GM23338 (cell line): ENCODE measurements around the gene PRR23A. TPM values are rescaled to one million over a fixed set of nuclear protein-coding genes. Genes with fewer than 3 reads are reported as not detected.

Source experiments
- ATAC-seq: fragments of 200-7000 bp; cut with Tn5 transposase; 3 replicates; pipeline ENCODE4 v1.9.1; 2020
- DNase-seq: peaks from one replicate; pipeline ENCODE4 v3.0.0-alpha.2; 2015; ENCODE audit warnings: low spot score
- H2AFZ ChIP-seq: fragments of 200-600 bp; sonication (generic); 2 replicates; pipeline ENCODE4 v1.8.0; 2016; ENCODE audit warnings: antibody characterized with exemption, mild to moderate bottlenecking, moderate library complexity
- H3F3A ChIP-seq: fragments of 200-600 bp; sonication (generic); replicated peaks from 2 replicates; pipeline ENCODE4 v1.8.0; 2017; ENCODE audit warnings: antibody characterized with exemption, mixed run types, low read depth
- H3K27ac ChIP-seq: fragments of 200-600 bp; sonication (generic); 2 replicates; pipeline ENCODE4 v1.6.1; 2016; ENCODE audit warnings: low read depth
- H3K27me3 ChIP-seq: fragments of 200-600 bp; sonication (generic); 2 replicates; pipeline ENCODE4 v1.8.0; 2016; ENCODE audit warnings: mild to moderate bottlenecking, mixed run types, moderate library complexity; ENCODE audit not compliant: insufficient read depth
- H3K36me3 ChIP-seq: fragments of 200-600 bp; sonication (generic); 2 replicates; pipeline ENCODE4 v1.8.0; 2016; ENCODE audit warnings: mild to moderate bottlenecking; ENCODE audit not compliant: insufficient read depth
- H3K4me1 ChIP-seq: fragments of 200-600 bp; sonication (generic); 2 replicates; pipeline ENCODE4 v1.8.0; 2016; ENCODE audit warnings: mild to moderate bottlenecking, moderate library complexity; ENCODE audit not compliant: insufficient read depth
- H3K4me2 ChIP-seq: fragments of 200-600 bp; sonication (generic); 2 replicates; pipeline ENCODE4 v1.7.1; 2017; ENCODE audit warnings: mixed run types
- H3K4me3 ChIP-seq: fragments of 200-600 bp; sonication (generic); 2 replicates; pipeline ENCODE4 v1.6.1; 2016; ENCODE audit warnings: mixed run types
- H3K79me2 ChIP-seq: fragments of 200-600 bp; sonication (generic); replicated peaks from 2 replicates; pipeline ENCODE4 v1.8.0; 2017; ENCODE audit warnings: mild to moderate bottlenecking; ENCODE audit not compliant: insufficient read depth
- H3K9me2 ChIP-seq: fragments of 200-600 bp; sonication (generic); 2 replicates; pipeline ENCODE4 v1.8.0; 2017; ENCODE audit not compliant: insufficient read depth
- H4K20me1 ChIP-seq: fragments of 200-600 bp; sonication (generic); replicated peaks from 2 replicates; pipeline ENCODE4 v1.8.0; 2017; ENCODE audit warnings: mild to moderate bottlenecking; ENCODE audit not compliant: insufficient read depth
- H3K27ac Mint-ChIP-seq: 2 replicates; pipeline ENCODE4 v1.8.0; 2020; ENCODE audit warnings: inconsistent platforms, mild to moderate bottlenecking, moderate library complexity, mixed read lengths
- H3K27me3 Mint-ChIP-seq: 3 replicates; pipeline ENCODE4 v1.8.0; 2022; ENCODE audit warnings: low read depth, mild to moderate bottlenecking, moderate library complexity, mixed read lengths, inconsistent platforms; ENCODE audit not compliant: insufficient read depth, poor library complexity
- H3K36me3 Mint-ChIP-seq: 3 replicates; pipeline ENCODE4 v1.8.0; 2021; ENCODE audit warnings: low read depth, mild to moderate bottlenecking, inconsistent platforms, moderate library complexity, mixed read lengths
- H3K4me1 Mint-ChIP-seq: 3 replicates; pipeline ENCODE4 v1.8.0; 2020; ENCODE audit warnings: mild to moderate bottlenecking, inconsistent platforms, mixed read lengths
- H3K4me3 Mint-ChIP-seq: 3 replicates; pipeline ENCODE4 v1.8.0; 2021; ENCODE audit warnings: moderate library complexity, mild to moderate bottlenecking, inconsistent platforms, mixed read lengths
- H3K9me3 Mint-ChIP-seq: 3 replicates; pipeline ENCODE4 v1.8.0; 2020; ENCODE audit warnings: moderate library complexity, mild to moderate bottlenecking, inconsistent platforms, mixed read lengths
- CREB1 ChIP-seq: fragments of 250-450 bp; sonication (Bioruptor Pico); IDR thresholded peaks from 2 replicates; pipeline ENCODE4 v1.5.0; 2020; ENCODE audit warnings: low read depth, mild to moderate bottlenecking, moderate library complexity
- ETS1 ChIP-seq: IDR thresholded peaks from 2 replicates; pipeline ENCODE4 v1.6.1; 2016; ENCODE audit warnings: antibody characterized with exemption
- EZH2 ChIP-seq: fragments of 200-600 bp; sonication (generic); IDR thresholded peaks from one replicate; pipeline ENCODE4 v1.8.0; 2017; ENCODE audit warnings: antibody characterized with exemption, mild to moderate bottlenecking, low read depth; ENCODE audit not compliant: unreplicated experiment
- EZH2phosphoT487 ChIP-seq: fragments of 200-600 bp; sonication (generic); IDR thresholded peaks from one replicate; pipeline ENCODE4 v1.8.1; 2018; ENCODE audit warnings: antibody characterized with exemption; ENCODE audit not compliant: unreplicated experiment
- JUNB ChIP-seq: IDR thresholded peaks from one replicate; pipeline ENCODE4 v1.6.1; 2016; ENCODE audit warnings: antibody characterized with exemption; ENCODE audit not compliant: unreplicated experiment
- NANOG ChIP-seq: IDR thresholded peaks from 2 replicates; pipeline ENCODE4 v1.6.1; 2016; ENCODE audit warnings: antibody characterized with exemption, borderline replicate concordance
- POLR2AphosphoS5 ChIP-seq: IDR thresholded peaks from 2 replicates; pipeline ENCODE4 v1.6.1; 2016; ENCODE audit warnings: antibody characterized with exemption, low read depth
- REST ChIP-seq: IDR thresholded peaks from one replicate; pipeline ENCODE4 v1.6.1; 2018; ENCODE audit warnings: antibody characterized with exemption; ENCODE audit not compliant: unreplicated experiment
- ZNF114 ChIP-seq: fragments of 250-450 bp; sonication (Bioruptor Pico); IDR thresholded peaks from 2 replicates; pipeline ENCODE4 v1.5.0; 2020; ENCODE audit warnings: mild to moderate bottlenecking, moderate library complexity
- ZNF331 ChIP-seq: fragments of 250-450 bp; sonication (Bioruptor Pico); IDR thresholded peaks from 2 replicates; pipeline ENCODE4 v1.5.0; 2020; ENCODE audit warnings: low read depth, mild to moderate bottlenecking, moderate library complexity
- ZNF462 ChIP-seq: fragments of 250-450 bp; sonication (Bioruptor Pico); IDR thresholded peaks from 2 replicates; pipeline ENCODE4 v1.5.0; 2020; ENCODE audit warnings: mild to moderate bottlenecking, moderate library complexity
- polyA plus RNA-seq: library from polyadenylated mRNA; unstranded; fragments of >200 nt; fragmentation: Nextera tagmentation; extraction: Ambion mirVana; gene quantifications from 2 replicates; pipeline ENCODE4 v1.2.1, GENCODE V29; 2016
- total RNA-seq: library from RNA; depleted of rRNA; stranded (reverse); fragments of >200 nt; shearing (Covaris generic); gene quantifications from 2 replicates; pipeline ENCODE4 v1.2.3, GENCODE V29; 2014
- TF ChIP-seq, protein P1 (sequence below), 2 experiments: fragments of 200-600 bp in 1 of 2; sonication (generic) in 1 of 2; conservative IDR thresholded peaks; 2 replicates each; pipeline versions ENCODE4 v1.5.1 to v1.6.1; 2016 to 2017; ENCODE audit warnings: antibody characterized with exemption in 2 of 2, low read depth in 2 of 2, mild to moderate bottlenecking in 2 of 2, moderate library complexity in 1 of 2

Gene PRR23A
- total and polyA plus RNA-seq, 2 experiments from 2014 or later: not detected

GRCh38 chr3:138964264-138964663, 41.8 kb downstream of the PRR23A start:
- Mint-ChIP-seq H3K27ac (no peak overlapping the region), H3K4me3 (no peak overlapping the region), H3K9me3 (peaks cover 21% of the 10 kb centered on the region), H3K36me3 (peaks cover 9% of the 10 kb centered on the region), H3K4me1 (peaks cover 2% of the 10 kb centered on the region; the same call in 2 of the 3 replicates), H3K27me3 (peaks cover 13% of the 10 kb centered on the region)
- Histone ChIP-seq H3K27me3 (peaks cover 14% of the 10 kb centered on the region), H3K27ac (no peak overlapping the region), H4K20me1 (no peaks in the 10 kb centered on the region), H3K4me1 (no peaks in the 10 kb centered on the region), H3F3A (no peaks in the 10 kb centered on the region), H3K4me2 (no peak overlapping the region), H2AFZ (no peak overlapping the region), H3K4me3 (no peak overlapping the region), H3K9me2 (no peaks in the 10 kb centered on the region), H3K36me3 (no peaks in the 10 kb centered on the region), H3K79me2 (no peaks in the 10 kb centered on the region)
- no peak for DNase-seq
- TF ChIP-seq JUNB (no peak), EZH2 (no peak), ZNF114 (CRISPR knock-in tag) (no peak), EZH2phosphoT487 (no peak), ZNF462 (CRISPR knock-in tag) (no peak), ETS1 (no peak), POLR2AphosphoS5 (no peak), ZNF331 (CRISPR knock-in tag) (no peak), NANOG (no peak), CREB1 (CRISPR knock-in tag) (no peak), REST (no peak)
- TF ChIP-seq, protein P1, sequence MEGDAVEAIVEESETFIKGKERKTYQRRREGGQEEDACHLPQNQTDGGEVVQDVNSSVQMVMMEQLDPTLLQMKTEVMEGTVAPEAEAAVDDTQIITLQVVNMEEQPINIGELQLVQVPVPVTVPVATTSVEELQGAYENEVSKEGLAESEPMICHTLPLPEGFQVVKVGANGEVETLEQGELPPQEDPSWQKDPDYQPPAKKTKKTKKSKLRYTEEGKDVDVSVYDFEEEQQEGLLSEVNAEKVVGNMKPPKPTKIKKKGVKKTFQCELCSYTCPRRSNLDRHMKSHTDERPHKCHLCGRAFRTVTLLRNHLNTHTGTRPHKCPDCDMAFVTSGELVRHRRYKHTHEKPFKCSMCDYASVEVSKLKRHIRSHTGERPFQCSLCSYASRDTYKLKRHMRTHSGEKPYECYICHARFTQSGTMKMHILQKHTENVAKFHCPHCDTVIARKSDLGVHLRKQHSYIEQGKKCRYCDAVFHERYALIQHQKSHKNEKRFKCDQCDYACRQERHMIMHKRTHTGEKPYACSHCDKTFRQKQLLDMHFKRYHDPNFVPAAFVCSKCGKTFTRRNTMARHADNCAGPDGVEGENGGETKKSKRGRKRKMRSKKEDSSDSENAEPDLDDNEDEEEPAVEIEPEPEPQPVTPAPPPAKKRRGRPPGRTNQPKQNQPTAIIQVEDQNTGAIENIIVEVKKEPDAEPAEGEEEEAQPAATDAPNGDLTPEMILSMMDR (conservative IDR thresholded peaks at IDR 0.05; ENCODE audit: low read depth in 2 of 2): no peak
- ATAC-seq: no peak
